HG03159 (cell line): Measurements from ENCODE around the gene LSM12.

ENCODE experiments used
- ATAC-seq: cut with Tn5 transposase; IDR thresholded peaks from one replicate; pipeline ENCODE4 v1.9.1; 2021; ENCODE audit warnings: mild to moderate bottlenecking, moderate library complexity; ENCODE audit not compliant: unreplicated experiment

LSM12 gene

GRCh38 chr17:44095647-44096496, 29.4 kb upstream of the LSM12 start:
- no peak for ATAC-seq

GRCh38 chr17:44095388-44095646, 28.8 kb upstream of the LSM12 start:
- ATAC-seq = no peak

GRCh38 chr17:44094701-44095387, 28.4 kb upstream of the LSM12 start:
- no peak for ATAC-seq

DNA sequence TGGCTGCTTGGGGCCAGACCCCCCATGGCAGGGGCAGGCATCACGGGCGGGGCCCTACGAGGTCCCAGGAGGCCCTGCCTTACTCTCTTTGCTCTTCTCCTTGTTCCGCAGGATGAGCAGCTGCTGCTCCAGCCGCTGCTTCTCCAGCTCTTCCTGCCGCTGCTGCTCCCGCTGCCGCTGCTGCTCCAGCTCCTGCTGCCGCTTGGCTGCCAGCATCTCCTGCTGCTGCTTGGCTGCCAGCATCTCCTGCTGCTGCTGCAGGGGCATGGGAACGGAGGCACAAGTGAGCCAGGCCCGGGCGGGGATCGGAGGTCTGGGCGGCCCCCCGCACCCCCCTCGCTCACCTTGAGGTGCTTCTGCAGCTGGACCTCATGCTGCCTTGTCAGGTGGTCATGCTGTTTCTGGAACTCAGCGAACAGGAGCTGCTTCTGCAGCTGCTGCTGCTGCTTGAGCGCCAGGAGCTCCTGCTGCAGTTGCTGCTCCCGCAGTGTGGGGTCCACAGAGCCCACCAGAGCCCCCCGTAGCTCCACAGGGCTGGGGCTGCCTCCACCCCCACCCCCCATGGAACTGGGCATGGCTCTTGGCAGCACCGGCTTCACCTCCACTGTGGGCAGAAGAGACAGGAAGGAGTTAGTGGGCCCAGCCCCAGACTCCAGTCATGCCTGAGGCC, 26.9 kb upstream of the LSM12 start:
- no peak for ATAC-seq

DNA sequence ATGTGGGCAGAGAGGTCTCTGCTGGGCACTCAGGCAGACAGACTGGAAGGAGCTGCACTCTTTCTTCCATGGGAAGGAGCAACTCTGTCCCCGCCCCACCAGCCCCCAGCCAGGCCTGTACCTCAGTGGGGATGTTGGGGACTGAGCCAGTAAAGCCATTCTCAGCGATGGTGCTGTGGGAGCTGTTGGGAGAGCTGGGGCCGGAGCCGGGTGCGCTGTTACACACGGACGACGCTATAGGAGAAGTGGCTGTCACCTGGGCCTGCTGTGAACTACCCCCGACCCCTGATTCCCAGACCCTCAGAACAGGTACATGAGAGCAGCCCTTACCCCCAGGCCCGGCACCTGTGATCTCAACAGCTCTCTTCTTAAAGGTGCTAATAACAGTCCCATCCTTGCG, 25.6 kb upstream of the LSM12 start:
- no peak for ATAC-seq

- ATAC-seq = no peak
These were observed 24.9 kb upstream of the LSM12 start for GRCh38 chr17:44091200-44091997.

DNA sequence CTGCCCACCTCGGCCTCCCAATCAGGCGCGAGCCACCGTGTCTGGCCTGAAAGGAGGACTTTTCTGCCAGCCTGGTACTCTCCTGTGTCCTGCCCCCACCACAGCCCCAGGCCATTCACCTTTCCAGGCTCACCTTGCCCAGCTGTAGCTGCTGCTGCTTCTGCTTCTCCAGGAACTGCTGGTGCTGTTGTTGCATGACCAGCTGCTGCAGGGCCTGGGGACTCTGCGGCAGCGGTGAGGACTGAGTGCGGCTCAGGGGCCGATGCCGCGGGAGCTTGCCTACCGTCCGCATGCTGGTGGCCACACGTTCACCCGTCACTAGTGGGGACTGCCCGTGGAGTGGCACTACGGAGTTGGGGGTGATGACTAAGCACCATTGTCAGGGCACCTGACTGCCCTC, 21.8 kb upstream of the LSM12 start:
- ATAC-seq = no peak

- no peak for ATAC-seq
These were observed 20.8 kb upstream of the LSM12 start for GRCh38 chr17:44087319-44087718.

GRCh38 chr17:44086364-44087311, 20.2 kb upstream of the LSM12 start:
- no peak for ATAC-seq

GRCh38 chr17:44085908-44086307, 19.4 kb upstream of the LSM12 start:
- no peak for ATAC-seq

DNA sequence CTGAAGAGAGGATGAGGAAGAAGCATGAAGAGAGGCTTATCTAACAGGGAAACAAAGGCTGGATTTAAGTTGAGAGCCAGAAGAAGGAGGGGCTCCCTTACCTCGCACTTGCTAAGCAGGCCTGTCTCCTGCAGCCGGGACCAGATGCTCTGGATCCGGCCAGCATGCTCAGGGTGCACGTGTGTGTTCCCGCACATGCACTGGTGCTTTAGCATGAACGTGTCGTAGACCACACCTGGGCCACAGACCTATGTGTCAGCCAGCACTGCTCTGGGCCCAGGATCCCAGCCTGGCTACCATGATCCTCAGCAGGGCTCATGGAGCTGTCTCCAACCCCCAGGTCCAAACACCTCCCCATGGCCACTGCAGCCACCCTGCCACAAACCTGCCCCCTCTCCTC, 18.4 kb upstream of the LSM12 start:
- no peak for ATAC-seq

- no peak for ATAC-seq
These were observed 17.7 kb upstream of the LSM12 start for GRCh38 chr17:44084131-44084538.

- ATAC-seq = no peak
These were observed 16.9 kb upstream of the LSM12 start for GRCh38 chr17:44083250-44083849.

DNA sequence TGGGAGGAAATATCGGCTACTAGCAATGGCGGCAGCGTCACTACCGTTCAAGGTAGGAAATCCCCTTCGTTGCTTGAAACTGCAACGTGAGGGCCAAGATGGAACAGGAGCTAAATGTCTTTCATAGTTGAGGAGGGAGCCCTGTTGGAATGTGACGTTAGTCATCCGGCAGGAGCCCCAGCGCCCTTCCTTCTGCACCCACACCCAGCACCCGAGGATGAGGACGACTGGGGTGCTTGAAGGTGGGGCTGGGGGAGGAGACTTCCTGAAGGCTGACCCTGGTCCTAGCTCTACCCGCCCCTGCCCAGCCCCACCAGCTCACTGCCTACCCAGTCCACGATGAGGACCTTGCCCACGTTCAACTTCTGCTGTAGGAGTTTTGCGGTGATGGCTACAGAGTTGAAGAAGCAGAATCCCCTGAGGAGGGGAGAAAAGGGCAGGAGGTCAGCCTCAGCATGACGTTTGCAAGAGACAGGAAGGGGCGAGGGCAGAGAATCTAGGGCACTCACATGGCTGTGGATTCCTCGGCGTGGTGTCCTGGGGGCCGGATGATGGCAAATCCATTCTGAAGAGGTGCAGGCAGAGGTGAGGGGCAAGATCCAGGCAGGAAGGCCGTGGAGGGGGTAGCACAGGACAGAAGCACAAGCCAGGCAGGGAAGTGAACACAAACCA, 15.9 kb upstream of the LSM12 start:
- ATAC-seq = no peak

DNA sequence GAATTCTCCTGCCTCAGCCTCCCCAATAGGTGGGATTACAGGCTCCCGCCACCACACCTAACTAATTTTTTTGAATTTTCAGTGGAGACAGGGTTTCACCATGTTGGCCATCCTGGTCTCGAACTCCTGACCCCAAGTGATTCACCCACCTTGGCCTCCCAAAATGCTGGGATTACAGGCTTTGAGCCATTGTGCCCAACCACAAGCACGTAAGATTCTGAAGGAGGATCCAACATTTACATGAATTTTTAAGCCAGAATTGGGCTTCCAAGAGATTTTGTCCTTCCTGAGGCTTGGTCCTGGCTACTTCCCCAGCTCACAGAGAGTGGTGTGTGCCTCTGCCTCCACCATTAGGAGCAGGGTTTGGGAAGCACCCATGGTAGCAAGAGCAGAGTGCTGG, 15.2 kb upstream of the LSM12 start:
- ATAC-seq = no peak

- no peak for ATAC-seq
These were observed 13.7 kb upstream of the LSM12 start for GRCh38 chr17:44079877-44080821.

- no peak for ATAC-seq
These were observed 11.9 kb upstream of the LSM12 start for GRCh38 chr17:44078412-44078811.

DNA sequence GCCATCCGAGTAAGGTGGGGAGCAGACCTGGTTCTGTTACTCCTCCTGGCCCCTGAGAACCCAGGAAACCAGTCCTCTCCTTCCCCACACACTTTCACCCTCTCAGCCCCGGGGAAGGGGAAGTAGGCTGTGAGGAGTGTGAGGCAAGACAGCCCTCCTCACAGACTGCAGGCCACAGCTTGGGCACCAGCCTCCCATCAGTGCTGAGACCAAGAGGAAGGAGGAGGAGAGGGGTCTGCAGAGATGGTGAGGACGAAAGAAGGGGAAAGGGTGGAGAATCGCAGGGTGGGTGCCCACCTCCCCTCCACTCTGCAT, 11.1 kb upstream of the LSM12 start:
- no peak for ATAC-seq
